Mucosa of descending colon (tissue), 3 donors: Measurements from ENCODE around the gene ISOC2. TPM values are rescaled to one million over a fixed set of nuclear protein-coding genes. Genes with fewer than 3 reads are reported as not detected.
A peak's percentile ranks its signal among the peaks of the same experiment; 100 is the strongest.

ENCODE experiments used
- ATAC-seq: fragments of 200-7000 bp; cut with Tn5 transposase; one replicate; pipeline ENCODE4 v1.9.1; 2020; ENCODE audit warnings: mild to moderate bottlenecking, moderate library complexity
- DNase-seq, 3 donors: peaks; one replicate each; pipeline ENCODE4 v3.0.0-alpha.2; 2020
- H3K36me3 ChIP-seq: fragments of 200-600 bp; one replicate; pipeline ENCODE4 v1.8.0; 2021; ENCODE audit warnings: low read depth, mild to moderate bottlenecking
- H3K4me1 ChIP-seq: fragments of 200-600 bp; one replicate; pipeline ENCODE4 v1.8.0; 2021; ENCODE audit warnings: low read depth, mild to moderate bottlenecking
- H3K4me3 ChIP-seq: fragments of 200-600 bp; one replicate; pipeline ENCODE4 v1.8.0; 2021; ENCODE audit warnings: mild to moderate bottlenecking
- H3K9me3 ChIP-seq: fragments of 200-600 bp; one replicate; pipeline ENCODE4 v1.8.0; 2021; ENCODE audit warnings: mild to moderate bottlenecking
- intact Hi-C, 2 donors: fragments of 100-400 bp; cut with DNase I in 1 of 2; cut with micrococcal nuclease in 1 of 2; formaldehyde crosslinking; loops; one replicate each; pipeline versions ENCODE4 v1.11.0 to v1.11.1; 2022; cut with DNase I, micrococcal nuclease
- total RNA-seq, 3 donors: library from RNA; stranded (reverse); fragmentation: NEBNext Ultra II Directional in 2 of 3; extraction: Animal tissue kit (Norgen Biotek cat#: 25700) in 2 of 3; gene quantifications; one replicate each; pipeline versions ENCODE4 v1.2.1 to v1.2.4, GENCODE V29; 2021 to 2023
- TF ChIP-seq, protein P1 (sequence below): fragments of 200-600 bp; IDR thresholded peaks from one replicate; pipeline ENCODE4 v1.8.0; 2022; ENCODE audit warnings: antibody characterized with exemption, mild to moderate bottlenecking
- donor health status: DM: no; HTN: no; CAD: no; lungs with moderate emphysema.
- donor health status: DM: no; HTN: no; CAD: no.
- donor health status: DM: no; HTN: yes; CAD: no.

ISOC2 gene
- total RNA-seq, 3 donors from 2014 or later: 65.8 to 88.4 (median 86.9) TPM

DNA sequence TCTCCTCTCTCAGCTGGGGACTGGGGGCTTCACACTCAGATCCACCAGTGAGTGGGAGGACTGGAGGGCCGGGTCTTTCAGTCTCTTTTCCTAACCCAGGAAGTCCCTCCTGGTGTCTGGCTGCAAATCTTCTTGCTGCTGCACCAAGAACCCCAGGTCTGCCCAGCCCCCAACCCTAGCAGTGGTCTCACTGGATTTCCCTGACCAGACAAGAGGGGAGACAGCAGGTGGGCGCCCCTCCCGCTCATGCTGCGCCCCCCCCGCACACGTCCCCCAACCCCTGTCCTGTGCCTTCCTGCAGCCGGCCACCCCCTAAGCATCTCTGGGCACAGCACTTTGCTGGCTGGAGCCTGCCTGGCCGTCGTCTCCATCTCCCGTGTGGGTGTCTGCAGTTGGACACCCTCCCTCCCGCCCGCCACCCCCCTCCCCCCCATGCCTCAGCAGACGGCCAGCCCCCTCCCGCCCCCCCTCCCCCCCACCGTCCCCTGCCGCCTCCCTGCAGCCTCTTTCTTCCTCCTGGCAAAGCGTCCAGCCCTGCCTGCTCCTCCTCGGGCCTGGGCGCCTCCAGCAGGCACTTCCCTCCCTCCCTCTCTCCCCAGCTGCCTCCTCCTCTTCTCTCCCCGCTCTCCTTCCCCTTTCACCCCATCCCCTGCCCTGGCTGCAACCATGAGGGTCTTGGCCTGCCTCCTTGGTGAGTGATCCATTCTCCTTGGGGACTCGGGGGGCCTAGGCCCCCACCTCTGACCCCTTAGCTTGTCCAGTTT lies 26.7 kb upstream of the ISOC2 start, which contains the start of gene SSC5D:
TSS of gene SSC5D (plus strand) at position 513 of the 764 bp plus-strand sequence. CDS start at position 667, 154 bp downstream.
- Histone ChIP-seq H3K9me3 (no peaks in the 10 kb centered on the region), H3K4me3 (no peak within 1 kb of the TSS), H3K36me3 (no peaks in the 10 kb centered on the region), H3K4me1 (peaks cover 14% of the 10 kb centered on the region)
- TF ChIP-seq, protein P1, sequence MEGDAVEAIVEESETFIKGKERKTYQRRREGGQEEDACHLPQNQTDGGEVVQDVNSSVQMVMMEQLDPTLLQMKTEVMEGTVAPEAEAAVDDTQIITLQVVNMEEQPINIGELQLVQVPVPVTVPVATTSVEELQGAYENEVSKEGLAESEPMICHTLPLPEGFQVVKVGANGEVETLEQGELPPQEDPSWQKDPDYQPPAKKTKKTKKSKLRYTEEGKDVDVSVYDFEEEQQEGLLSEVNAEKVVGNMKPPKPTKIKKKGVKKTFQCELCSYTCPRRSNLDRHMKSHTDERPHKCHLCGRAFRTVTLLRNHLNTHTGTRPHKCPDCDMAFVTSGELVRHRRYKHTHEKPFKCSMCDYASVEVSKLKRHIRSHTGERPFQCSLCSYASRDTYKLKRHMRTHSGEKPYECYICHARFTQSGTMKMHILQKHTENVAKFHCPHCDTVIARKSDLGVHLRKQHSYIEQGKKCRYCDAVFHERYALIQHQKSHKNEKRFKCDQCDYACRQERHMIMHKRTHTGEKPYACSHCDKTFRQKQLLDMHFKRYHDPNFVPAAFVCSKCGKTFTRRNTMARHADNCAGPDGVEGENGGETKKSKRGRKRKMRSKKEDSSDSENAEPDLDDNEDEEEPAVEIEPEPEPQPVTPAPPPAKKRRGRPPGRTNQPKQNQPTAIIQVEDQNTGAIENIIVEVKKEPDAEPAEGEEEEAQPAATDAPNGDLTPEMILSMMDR: no peak
- peak in 1 of 3 donors; percentile 37 for DNase-seq
- no peak for ATAC-seq
- intact Hi-C loops: no loop called here

DNA sequence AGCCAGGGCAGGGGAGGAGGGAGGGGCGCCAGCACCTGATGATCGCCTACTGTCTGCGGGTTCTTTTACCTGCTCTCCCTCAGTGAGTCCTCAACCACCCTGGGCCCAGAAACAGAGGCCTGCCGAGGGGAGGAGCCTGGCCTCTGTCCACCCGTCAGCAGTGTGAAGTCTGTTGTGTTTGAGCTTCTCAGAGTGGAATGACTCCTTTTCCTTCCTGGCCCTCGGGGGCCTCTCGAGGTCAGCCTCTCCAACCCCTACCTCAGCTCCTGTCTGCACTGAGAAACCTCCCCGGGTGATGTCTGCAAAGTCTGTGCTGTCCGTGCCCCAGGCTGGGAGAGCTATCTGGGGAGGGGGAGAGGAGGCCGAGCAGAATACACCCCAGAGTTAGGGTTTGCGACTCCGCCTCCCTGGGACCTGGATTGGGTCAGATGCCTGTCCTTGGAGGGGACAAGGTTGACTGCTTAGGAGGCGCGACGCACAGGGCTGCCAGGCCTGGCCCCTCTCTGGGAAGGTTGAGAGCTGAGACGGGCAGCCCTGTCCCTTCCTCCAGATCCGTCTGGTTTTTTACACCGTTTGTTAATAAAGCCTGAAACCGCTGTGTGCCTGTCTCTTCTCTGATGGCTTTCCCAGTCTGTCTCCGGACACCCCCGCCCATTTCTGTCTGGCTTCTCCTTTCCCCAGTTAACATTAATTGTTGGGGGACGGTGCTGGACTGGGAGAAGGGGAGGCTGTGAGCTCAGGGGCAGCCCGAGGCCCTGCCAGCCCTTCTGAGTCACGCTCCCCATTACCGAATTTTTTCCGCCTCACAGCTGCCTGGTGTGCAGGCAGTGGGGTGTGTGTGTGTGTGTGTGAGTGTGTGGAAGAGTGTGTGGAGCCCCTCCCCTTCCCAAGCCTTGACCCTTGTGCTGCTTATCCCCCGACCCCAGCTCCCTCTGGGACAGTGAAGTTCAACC lies 25.8 kb upstream of the ISOC2 start:
- intact Hi-C loops: no loop called here
- H3K4me3 ChIP-seq: no peak overlapping the region
- TF ChIP-seq, protein P1: no peak
- H3K4me1 ChIP-seq: peaks cover 14% of the 10 kb centered on the region
- DNase-seq (peak in 2 of 3 donors; percentile 50 to 68), ATAC-seq (peak; percentile 35)
- H3K9me3 ChIP-seq: no peaks in the 10 kb centered on the region
- H3K36me3 ChIP-seq: no peaks in the 10 kb centered on the region

DNA sequence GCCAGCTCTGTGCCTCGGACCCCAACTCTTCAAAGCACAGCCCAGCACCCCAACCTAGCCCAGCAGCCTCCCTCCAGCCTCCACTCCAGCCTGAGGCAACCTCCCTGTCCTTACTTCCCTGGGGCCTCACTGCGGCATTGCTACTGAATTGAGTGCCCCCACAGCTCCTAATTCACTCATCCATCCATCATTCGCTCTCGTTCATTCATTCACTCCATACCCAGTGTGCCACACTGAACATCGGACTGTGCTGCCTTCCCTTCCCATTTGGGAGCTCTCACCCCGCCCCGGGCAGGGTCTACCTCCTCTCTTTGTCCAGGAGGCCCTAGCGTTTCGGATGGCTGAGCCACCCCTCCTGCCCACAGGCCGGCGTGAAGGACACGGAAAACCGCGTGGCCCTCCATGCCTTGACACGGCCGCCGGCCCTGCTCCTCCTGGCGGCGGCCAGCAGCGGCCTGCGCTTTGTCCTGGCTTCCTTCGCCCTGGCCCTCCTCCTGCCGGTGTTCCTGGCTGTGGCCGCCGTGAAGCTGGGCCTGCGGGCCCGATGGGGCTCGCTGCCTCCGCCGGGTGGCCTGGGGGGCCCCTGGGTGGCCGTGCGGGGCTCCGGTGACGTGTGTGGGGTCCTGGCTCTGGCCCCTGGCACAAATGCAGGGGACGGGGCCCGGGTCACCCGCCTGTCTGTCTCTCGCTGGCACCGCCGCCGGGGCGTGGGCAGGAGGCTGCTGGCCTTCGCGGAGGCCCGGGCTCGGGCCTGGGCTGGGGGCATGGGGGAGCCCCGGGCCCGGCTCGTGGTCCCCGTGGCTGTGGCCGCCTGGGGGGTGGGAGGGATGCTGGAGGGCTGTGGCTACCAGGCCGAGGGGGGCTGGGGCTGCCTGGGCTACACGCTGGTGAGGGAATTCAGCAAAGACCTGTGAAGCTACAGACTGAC lies 24.9 kb upstream of the ISOC2 start:
- Histone ChIP-seq H3K4me1 (peaks cover 14% of the 10 kb centered on the region), H3K9me3 (no peaks in the 10 kb centered on the region), H3K36me3 (no peaks in the 10 kb centered on the region), H3K4me3 (no peak overlapping the region)
- ATAC-seq: no peak
- TF ChIP-seq, protein P1: no peak
- intact Hi-C loops: no loop called here
- DNase-seq: no peak

DNA sequence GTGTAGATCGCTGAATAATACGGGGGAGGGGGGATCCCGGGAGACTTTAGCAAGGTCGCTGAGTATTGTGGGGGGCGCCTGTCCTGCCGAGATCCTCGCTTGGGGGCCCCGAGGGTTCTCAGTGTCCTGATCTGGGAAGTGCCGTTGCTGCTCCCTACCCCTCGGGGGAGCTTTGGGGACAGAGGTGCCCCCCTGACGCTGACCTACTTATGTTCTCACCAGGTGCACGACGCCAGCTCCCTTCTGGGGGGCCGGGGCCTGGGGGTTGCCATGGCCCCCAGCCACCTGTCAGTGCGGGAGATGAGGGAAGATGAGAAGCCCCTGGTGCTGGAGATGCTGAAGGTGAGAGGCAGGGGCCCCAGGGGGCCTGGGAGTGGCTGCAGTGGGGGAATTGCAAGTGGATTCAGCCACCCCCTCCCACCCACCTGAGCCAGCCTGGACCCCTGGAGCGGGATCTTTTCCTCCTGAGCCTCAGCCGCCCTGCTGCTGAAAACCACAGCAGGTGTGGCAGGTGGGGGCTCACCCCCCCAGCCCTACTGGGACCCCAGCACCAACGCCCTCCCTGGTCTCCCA lies 24.1 kb upstream of the ISOC2 start:
- Histone ChIP-seq H3K4me3 (no peak overlapping the region), H3K9me3 (no peaks in the 10 kb centered on the region), H3K36me3 (no peaks in the 10 kb centered on the region), H3K4me1 (peaks cover 14% of the 10 kb centered on the region)
- ATAC-seq (no peak), DNase-seq (peak in 2 of 3 donors; percentile 28 to 55)
- TF ChIP-seq, protein P1: no peak
- intact Hi-C loops: no loop called here
